HG03108 (cell line): ENCODE measurements around the gene NADK.
"Not testable (repeated sequence)": the region's sequence is repeated elsewhere in the genome, so short reads cannot be mapped to it uniquely, and the experiment has no call there.

Experiments used
- ATAC-seq: cut with Tn5 transposase; IDR thresholded peaks from one replicate; pipeline ENCODE4 v1.9.1; 2021; ENCODE audit warnings: moderate library complexity; ENCODE audit not compliant: unreplicated experiment

The NADK gene

DNA sequence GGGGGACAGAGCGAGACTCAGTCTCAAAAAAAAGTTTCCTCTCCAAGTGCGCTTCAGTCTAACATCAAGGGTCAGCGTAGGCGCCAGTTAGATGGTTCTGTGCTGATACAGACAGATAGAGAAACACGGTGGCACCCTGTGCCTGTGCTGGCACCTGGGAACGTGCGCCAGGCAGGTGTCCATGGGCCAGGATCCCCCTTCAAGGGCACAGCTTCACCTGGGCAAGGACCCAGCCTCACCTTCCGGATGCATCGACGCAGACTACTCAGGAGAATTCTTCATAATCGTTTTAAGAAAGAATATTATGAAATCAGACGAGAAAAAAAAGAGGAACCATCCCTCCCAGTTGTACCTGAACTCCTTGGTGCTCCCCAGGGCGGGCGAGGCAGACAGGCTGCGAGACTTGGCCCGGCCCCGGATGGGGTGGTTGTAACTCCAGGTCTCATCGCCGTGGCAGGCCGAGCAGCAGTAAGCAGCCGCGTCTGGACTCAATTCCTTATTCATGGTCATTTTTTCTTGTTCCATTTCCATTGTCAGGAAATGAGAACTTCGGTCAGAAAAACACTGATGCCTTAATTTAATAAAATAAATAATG lies 13.3 kb downstream of the NADK start:
- no peak for ATAC-seq

DNA sequence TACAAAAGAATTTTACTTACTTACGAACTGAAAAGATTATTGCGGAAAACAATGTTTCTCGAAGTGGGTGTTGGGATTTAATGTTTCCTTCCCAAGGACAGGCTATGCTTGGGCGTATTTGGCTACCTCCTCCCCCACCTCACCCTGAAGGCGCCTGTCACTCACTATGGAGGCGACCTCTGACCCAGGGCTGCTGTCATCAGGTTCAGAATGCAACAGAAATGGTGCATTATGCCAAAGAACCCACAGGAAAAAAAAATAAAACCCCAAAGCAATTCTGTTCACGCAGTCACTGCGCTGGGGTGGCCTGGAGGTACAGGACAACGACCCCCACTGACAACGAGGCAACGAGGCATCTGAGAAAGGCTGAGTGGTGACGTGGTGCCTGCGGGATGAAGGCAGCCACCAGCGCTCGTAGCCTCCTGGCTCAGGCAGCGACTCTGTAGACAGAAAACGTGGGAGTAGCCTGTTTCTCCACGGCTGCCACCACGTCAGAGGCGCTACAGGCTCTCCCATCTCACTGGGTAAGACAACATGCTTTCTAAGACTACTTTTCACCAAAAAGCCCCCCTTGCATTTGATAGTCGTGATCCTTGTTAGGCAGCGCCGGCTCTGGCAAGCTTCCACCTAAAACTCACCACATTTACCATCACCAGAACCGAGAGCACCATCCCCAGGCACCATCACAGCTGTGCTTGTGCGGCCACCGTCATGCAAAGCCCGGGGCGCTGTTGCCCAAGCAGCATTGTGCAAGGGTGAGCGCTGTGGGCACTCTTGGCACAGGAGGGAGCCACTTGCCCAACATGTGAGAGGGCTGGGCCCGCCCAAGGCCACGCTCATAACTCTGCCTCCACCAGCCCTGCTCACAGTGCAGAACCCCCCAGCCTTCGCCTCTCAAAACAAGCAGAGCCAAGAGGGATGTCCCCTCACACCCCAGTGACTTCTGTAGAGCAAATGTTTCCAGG lies 14.3 kb downstream of the NADK start:
- no peak for ATAC-seq

DNA sequence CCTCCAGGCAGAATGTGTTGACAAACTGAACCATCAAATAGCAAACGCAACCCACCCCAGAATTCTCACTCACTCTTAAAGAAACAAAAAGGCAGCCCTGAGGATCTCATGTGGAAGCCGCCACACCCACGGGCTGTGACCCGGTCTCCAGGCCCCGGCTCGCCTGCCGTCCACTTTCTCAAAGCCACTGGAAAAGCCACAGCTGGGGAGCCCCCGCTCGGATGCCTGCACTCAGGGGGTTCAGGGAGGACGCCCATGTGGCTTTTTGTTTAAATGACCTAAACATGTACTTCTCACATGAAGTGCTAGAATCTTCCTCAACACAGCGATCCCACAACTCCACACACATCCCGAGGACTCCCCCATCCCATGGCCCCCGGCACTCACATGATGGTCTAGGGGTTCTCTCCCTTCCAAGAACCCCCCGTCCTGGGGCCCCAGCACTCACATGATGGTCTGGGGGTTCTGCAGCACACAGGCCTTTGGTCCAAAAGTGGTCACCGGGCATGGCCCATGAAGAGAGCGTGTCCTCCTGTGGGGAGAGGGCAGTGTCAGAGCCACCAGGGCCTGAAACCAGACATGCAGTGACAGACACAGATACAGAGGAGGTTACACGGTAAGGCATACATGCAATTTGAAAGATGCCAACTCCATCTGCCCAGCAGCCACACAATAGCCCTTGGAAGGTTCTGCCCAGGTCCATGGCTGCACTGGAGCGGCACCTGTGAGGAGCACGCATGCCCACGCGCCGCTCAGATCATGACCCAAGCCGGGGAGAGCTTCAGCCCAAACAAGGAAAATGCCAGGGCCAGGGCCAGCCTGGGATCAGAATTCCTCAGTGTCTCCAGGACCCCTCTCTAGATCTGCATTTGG lies 16.5 kb downstream of the NADK start:
- no peak for ATAC-seq

DNA sequence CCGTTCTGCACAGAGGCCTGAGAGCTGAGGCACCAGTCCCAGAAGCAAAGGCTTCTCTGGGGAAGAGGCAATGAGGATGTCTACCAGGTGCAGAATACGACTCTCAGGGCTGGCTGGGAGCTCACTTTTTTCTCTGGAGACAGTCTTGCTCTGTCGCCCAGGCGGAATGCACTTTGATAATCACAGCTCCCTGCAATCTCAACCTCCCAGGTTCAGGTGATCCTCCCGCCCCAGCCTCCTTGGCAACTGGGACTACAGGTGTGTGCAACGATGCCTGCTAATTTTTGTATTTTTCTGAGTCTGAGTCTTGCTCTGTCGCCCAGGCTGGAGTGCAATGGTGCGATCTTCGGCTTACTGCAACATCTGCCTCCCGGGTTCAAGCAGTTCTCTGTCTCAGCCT lies 17.6 kb downstream of the NADK start:
- no peak for ATAC-seq

DNA sequence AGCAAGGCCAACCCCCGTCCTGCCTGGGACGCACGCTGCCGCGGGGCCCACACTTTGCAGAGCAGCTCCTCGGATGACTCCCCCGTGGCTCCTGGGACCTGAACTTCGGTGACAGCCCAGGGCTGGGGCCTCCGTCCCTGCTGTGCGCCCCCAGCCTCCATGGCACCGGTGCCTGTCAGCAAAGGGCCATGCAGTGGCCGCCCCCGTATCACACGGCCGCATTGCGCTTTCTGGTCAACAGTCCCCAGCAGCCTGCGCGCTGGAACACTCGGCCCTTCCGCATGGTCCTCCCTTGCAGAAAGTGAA lies 18.0 kb downstream of the NADK start:
- no peak for ATAC-seq

DNA sequence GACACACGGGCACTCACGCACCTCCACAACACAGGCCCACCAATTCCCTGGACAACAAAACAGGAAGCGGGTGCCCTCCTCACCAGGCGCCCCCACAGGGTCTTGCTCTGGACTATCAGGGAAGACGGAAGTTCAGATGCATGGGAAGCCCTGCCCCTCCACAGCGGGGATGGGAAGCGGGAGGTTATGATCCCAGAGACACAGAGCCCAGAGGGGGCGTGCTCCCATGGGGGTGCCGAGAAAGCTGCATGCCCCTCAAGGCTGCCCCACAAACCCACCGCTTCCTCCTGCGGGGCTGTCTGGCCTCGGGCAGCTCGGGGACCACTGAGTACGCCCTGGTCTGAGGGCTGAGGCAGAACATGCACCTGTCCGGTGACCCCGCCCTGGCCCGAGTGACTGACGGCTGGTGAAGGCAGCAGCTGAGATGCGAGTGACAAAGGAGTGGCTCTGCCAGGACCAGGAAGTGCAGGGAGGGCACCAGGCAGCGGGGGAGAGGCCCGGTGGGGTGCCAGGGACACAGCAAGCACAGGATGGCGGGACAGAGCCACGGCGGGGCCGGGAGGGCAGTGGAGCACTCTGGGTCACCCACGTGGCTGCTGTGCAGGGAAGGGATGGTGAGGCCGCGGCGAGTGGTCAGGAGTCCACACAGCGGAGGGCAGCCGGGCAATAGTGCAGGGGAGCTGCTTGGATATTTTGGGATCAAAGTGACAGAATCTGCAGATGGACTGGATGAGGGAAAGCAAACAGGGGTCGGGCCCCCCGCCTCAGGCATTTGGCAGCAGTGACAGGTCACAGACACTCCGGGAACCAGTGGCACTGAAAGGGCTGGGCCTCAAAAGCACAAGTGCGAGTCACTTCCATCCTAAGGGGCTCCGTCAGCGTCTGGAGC lies 18.6 kb downstream of the NADK start:
- no peak for ATAC-seq

- no peak for ATAC-seq
Observed at GRCh38 chr1:1758692-1759455, 19.4 kb downstream of the NADK start.

DNA sequence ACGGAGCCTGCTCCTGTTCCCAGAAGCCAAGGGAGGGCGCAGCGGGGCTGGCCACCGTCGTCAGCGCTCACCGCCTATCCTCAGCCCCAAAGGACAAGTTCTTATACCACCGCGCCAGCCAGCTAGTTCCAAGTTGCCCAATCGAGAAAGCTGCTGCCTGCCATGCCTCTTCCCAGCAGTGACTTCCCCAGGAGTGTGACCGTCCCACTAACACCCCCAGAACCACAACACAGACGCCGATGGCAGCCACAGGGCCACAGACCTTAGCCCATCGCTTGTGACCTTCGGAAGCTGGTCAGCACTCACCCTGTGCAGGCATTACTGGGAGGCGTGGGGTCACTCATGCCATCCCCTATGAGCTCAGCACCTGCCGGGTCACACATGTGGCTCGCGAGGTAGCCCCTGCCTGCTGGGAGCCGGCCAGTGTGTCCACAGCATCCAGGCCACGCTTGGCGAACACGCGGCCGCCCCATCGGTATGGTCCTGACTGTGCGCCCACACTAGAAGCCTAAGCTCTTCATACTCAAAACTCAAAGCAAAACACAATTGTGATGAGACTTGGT lies 20.1 kb downstream of the NADK start:
- ATAC-seq, result no peak

DNA sequence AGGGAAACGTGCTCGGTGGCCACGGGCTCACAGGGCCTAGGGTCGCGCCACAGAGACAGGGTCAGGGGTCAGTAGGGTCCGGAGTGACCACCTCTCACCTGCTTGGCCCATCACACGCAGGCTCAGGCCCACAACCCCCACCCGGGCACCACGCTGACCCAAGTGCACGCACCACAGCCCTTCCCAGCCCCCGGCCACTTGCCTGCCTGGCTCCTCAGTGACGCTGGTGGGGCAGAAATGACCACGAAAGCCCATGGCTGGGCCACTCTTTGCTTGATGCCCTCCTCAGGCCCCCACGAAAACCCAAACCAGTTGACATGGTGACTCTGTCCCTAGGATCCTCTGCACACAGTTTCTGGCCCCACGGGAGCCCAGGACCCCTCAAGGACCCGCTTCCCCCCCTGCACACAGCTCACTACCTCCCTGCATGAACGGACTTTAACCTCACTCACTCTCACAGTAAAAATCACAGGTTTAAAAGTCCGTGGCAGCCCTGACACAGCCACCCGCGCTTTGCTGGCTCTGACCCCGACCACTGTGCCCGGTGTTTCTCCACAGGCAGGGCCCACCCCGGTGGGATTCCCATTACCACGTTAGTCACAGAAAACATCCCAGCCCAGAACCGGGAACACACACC lies 20.7 kb downstream of the NADK start:
- no peak for ATAC-seq

DNA sequence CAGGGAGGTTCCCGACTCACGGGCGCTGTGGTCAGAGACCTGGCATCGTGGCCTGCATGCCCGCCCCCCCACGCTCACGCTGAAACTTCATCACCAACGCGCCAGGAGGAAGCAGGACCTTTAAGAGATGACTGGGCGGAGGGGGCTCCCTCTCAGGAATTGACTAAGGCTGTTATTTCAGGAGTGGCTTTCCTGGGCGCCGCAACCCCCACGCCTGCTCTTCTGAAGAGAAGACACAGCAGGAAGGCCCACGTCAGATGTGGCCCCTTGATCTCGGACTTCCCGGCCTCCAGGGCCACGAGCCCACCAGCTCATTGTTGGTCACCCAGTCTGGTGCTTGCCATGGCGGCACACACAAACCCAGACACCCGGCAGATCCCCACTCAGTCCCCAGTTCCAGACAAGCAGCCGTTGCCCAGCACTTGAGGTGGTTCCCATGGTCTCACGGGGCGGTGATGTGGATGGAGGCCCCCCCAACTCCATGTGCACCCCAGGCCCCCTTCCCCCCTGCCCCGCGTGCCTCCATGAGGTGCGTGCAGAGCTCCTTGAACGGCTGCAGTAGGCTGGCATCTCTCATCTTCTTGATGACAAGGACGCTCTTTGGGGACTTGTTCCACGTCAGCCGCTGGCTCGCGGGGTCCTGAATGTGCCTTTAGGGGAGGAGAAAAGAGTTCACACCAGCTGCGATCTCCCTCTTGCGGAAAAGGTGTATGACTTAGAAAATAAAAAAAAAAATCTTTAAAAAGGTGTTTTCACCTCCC lies 21.4 kb downstream of the NADK start:
- no peak for ATAC-seq

GRCh38 chr1:1755852-1756251 lies 22.4 kb downstream of the NADK start:
- no peak for ATAC-seq

DNA sequence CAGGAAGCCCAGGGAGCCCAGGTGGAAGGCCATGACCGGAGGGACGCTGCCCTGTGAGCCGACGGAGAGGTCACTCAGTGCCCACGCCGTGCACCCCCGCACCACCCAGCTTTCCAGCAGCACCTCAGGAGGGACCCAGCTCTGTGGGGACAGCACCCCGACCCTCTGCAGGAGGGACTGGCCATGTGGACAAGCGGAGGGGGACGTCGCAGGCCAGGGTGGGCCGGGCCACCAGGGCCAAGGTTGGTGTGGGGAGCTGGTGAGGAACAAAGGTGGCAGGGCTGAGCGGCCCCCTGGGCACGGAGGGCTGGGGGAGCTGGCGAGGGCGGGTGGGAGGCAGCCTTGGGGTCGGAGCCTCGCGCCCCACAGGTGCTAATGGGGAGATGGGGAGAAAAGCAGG lies 22.8 kb downstream of the NADK start:
- ATAC-seq, result no peak

GRCh38 chr1:1754051-1754815 lies 24.0 kb downstream of the NADK start:
- no peak for ATAC-seq

- ATAC-seq, result no peak
Observed at GRCh38 chr1:1753607-1754005, 24.7 kb downstream of the NADK start.

DNA sequence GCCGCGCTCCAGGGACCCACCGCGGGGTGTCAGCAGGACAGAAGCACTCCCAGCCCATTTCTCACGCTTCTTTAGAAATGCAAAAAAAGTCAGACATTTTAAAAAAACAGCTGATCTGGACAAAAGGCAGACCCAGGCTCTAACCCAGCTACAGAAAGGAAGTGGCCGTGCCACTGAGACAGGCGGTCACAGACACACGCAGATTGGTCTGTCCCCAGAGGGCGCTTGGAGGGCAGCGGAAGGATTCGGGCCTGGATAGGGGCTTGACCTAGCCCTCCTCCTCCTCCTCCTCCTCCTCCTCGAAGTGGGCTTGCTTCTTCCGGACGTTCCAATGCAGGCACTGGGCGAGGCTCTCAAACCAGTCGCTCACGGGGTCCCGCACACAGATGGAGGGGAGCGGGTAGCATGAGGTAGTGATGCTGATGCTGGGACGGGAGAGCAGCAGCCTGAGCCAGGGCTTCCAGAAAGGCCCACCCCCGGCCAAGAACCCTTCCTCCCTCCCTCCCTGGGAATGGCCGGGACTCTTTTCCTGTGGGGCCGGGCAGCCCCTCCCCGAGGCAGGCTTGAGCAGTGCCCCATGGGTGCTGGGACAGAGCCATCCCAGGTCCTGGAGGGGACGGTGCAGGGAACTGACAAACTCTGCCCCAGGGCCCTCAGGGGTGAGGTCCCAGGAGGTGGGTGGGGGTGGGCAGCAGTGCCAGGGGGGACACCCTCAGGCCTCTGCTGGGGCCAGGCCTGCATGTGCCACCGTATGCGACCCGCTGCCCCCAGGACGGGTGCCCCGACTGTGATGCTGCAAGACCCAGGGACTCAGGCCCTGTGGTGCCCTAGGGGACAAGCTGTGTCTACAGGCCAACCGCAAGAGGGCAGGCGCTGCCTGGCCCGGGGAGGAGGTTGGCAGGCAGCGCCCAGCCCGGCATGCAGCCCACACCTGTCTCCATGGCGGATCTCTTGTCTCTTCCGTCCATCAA lies 25.3 kb downstream of the NADK start:
- ATAC-seq, result no peak

DNA sequence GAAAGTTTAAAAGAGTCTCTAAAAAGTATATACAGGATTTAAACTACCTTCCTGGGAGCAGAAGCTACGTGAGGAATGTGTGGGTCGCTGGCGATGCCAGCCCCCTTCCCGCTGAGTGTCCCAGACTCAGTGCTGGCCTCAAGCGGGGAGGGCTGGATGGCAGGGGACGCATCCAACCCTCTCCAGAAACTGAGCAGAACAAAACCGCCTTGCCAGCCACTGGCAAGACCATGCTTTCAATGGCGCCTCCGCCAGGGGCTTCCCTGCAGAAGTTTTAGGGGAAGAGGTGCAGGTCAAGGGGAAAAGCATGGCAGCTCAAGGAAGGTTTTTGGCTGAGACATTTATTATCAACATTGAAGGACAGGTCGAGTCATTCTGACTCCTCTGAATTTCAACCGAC lies 26.1 kb downstream of the NADK start:
- ATAC-seq, result no peak

- not testable (repeated sequence) for ATAC-seq
Observed at GRCh38 chr1:1749941-1750340, 28.3 kb downstream of the NADK start.
